ENCODE results near the gene RAB3A.

DNA sequence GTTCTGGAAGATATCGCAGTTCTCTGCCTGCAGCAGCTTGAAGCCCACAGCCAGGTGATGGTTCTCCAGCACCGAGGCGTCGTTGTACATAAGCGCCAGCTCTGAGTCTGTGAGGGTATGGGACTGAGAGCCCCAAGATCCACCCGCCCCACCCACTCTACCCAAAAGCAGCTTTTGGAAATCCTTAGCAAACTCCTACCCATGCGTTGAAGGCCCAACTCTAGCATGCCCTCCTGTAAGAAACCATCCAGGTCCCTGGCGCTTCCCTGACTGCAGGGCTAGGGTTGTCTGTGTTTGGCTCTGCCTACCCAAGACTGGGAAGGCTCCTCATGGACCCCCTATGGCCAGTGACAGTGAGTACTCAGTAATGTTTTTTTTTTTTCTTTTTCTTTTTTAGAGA, 12.9 kb upstream of the RAB3A start:
- no peak for TF ChIP-seq EZH2 (IDR thresholded peaks at IDR 0.05)
- TF ChIP-seq POLR2AphosphoS5 (IDR thresholded peaks at IDR 0.05; ENCODE audit: borderline replicate concordance, low read depth, low read length): no peak
